LNCaP clone FGC (cell line): ENCODE data around the gene DYNLT1.

Experiments
- DNase-seq: peaks from one replicate; pipeline ENCODE4 v3.0.0-alpha.2; 2011; ENCODE audit warnings: low read depth
- H3K4me3 ChIP-seq: 2 replicates; pipeline ENCODE4 v1.5.1; 2011; ENCODE audit warnings: mild to moderate bottlenecking, low read depth, low read length, control low read depth
- TF ChIP-seq, protein P1 (sequence below): IDR thresholded peaks from 2 replicates; pipeline ENCODE4 v1.5.1; 2012; ENCODE audit warnings: mild to moderate bottlenecking; ENCODE audit not compliant: control insufficient read depth, insufficient read depth; ENCODE audit errors: extremely low read depth

The DYNLT1 gene

GRCh38 chr6:158669145-158670035, 24.8 kb upstream of the DYNLT1 start:
- DNase-seq: no peak
- TF ChIP-seq, protein P1, sequence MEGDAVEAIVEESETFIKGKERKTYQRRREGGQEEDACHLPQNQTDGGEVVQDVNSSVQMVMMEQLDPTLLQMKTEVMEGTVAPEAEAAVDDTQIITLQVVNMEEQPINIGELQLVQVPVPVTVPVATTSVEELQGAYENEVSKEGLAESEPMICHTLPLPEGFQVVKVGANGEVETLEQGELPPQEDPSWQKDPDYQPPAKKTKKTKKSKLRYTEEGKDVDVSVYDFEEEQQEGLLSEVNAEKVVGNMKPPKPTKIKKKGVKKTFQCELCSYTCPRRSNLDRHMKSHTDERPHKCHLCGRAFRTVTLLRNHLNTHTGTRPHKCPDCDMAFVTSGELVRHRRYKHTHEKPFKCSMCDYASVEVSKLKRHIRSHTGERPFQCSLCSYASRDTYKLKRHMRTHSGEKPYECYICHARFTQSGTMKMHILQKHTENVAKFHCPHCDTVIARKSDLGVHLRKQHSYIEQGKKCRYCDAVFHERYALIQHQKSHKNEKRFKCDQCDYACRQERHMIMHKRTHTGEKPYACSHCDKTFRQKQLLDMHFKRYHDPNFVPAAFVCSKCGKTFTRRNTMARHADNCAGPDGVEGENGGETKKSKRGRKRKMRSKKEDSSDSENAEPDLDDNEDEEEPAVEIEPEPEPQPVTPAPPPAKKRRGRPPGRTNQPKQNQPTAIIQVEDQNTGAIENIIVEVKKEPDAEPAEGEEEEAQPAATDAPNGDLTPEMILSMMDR: no peak
- no peak overlapping the region for H3K4me3 ChIP-seq

GRCh38 chr6:158668707-158669103, 24.2 kb upstream of the DYNLT1 start:
- H3K4me3 ChIP-seq: no peak overlapping the region
- DNase-seq: no peak
- TF ChIP-seq, protein P1: no peak

DNA sequence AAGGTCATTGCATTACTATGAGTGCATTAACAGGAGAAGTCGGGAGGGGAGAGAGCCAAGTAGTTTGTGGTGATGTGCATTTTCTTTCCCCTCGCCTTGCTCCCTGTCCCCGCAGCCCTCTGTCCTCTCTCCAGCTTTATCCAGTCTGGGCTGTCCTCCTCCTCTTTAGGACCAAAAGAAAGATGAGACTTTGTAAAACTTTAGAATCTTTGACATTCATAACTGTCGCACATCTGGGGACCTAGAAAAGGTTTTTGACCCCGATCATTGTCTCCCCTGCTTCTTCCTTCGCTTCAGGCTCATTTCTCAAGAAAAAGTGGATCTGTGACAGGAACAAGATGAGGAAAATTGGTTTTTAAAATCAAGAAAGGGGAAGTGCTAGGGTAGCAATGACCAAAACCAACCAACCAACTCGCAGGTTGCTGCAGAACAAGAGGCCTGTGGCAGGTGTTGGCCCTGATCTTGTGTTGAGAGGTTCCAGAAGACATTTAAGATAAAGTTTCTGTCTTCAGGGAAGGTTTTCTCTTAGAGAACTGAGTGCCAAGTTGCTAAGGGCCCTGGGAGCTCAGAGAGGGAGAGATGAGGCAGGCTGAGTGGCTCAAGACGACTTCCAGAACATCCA, 22.9 kb upstream of the DYNLT1 start:
- no peak overlapping the region for H3K4me3 ChIP-seq
- TF ChIP-seq, protein P1: no peak
- DNase-seq: no peak

GRCh38 chr6:158666628-158667359, 22.3 kb upstream of the DYNLT1 start:
- TF ChIP-seq, protein P1: no peak
- DNase-seq: peak; percentile 55

GRCh38 chr6:158665332-158665731, 20.8 kb upstream of the DYNLT1 start:
- no peak overlapping the region for H3K4me3 ChIP-seq
- TF ChIP-seq, protein P1: no peak
- DNase-seq: no peak

More at GRCh38 chr6:158666628-158667359, 22.3 kb upstream of the DYNLT1 start:
- no peak overlapping the region for H3K4me3 ChIP-seq

GRCh38 chr6:158663625-158664165, 19.2 kb upstream of the DYNLT1 start:
- DNase-seq: peak; percentile 79
- TF ChIP-seq, protein P1: no peak

More at GRCh38 chr6:158663625-158664165, 19.2 kb upstream of the DYNLT1 start:
- no peak overlapping the region for H3K4me3 ChIP-seq
